H9 (cell line): Measurements from ENCODE around the gene SAG. TPM values are rescaled to one million over a fixed set of nuclear protein-coding genes. Genes with fewer than 3 reads are reported as not detected.

ENCODE experiments used
- DNase-seq: peaks from one replicate; pipeline ENCODE4 v3.0.0-alpha.2; 2017
- H2AFZ ChIP-seq: one replicate; pipeline ENCODE4 v1.6.1; 2013; ENCODE audit warnings: mild to moderate bottlenecking, low read length, control low read depth, moderate library complexity
- H2AK5ac ChIP-seq: 2 replicates; pipeline ENCODE4 v1.6.1; 2013; ENCODE audit warnings: low read length, control low read depth, mixed read lengths; ENCODE audit not compliant: insufficient read length
- H2BK120ac ChIP-seq: one replicate; pipeline ENCODE4 v1.6.1; 2013; ENCODE audit warnings: low read depth, mild to moderate bottlenecking, low read length, control low read depth, inconsistent platforms; ENCODE audit not compliant: poor library complexity, severe bottlenecking
- H2BK12ac ChIP-seq: 2 replicates; pipeline ENCODE4 v1.6.1; 2013; ENCODE audit warnings: low read length, control low read depth, mixed read lengths, low read depth; ENCODE audit not compliant: insufficient read length
- H2BK15ac ChIP-seq: 2 replicates; pipeline ENCODE4 v1.6.1; 2013; ENCODE audit warnings: low read depth, low read length, control low read depth
- H2BK20ac ChIP-seq: one replicate; pipeline ENCODE4 v1.6.1; 2013; ENCODE audit warnings: low read depth, mild to moderate bottlenecking, low read length, control low read depth, inconsistent platforms; ENCODE audit not compliant: poor library complexity, severe bottlenecking
- H2BK5ac ChIP-seq: 2 replicates; pipeline ENCODE4 v1.6.1; 2013; ENCODE audit warnings: low read length, control low read depth, mixed read lengths; ENCODE audit not compliant: insufficient read length
- H3K14ac ChIP-seq: 2 replicates; pipeline ENCODE4 v1.6.1; 2013; ENCODE audit warnings: low read length, control low read depth; ENCODE audit not compliant: insufficient read depth
- H3K18ac ChIP-seq: 2 replicates; pipeline ENCODE4 v1.6.1; 2013; ENCODE audit warnings: low read depth, mild to moderate bottlenecking, mixed read lengths, low read length, control low read depth; ENCODE audit not compliant: insufficient read length
- H3K23ac ChIP-seq: 2 replicates; pipeline ENCODE4 v1.6.1; 2013; ENCODE audit warnings: low read length, control low read depth, mixed read lengths, low read depth; ENCODE audit not compliant: insufficient read length
- H3K23me2 ChIP-seq: 2 replicates; pipeline ENCODE4 v1.6.1; 2013; ENCODE audit warnings: low read depth, mild to moderate bottlenecking, mixed read lengths, low read length, control low read depth; ENCODE audit not compliant: insufficient read length, poor library complexity, severe bottlenecking
- H3K27ac ChIP-seq: 2 replicates; pipeline ENCODE4 v1.5.1; 2013; ENCODE audit warnings: low read length, control low read depth, mixed read lengths, low read depth; ENCODE audit not compliant: insufficient read length
- H3K27me3 ChIP-seq: 2 replicates; pipeline ENCODE4 v1.6.1; 2013; ENCODE audit warnings: low read length, control low read depth, inconsistent platforms; ENCODE audit not compliant: insufficient read depth
- H3K4ac ChIP-seq: 2 replicates; pipeline ENCODE4 v1.6.1; 2013; ENCODE audit warnings: low read depth, mild to moderate bottlenecking, control low read depth, inconsistent platforms, low read length, moderate library complexity
- H3K4me1 ChIP-seq: 2 replicates; pipeline ENCODE4 v1.6.1; 2013; ENCODE audit warnings: low read length, control low read depth, inconsistent platforms; ENCODE audit not compliant: insufficient read depth
- H3K4me2 ChIP-seq: 2 replicates; pipeline ENCODE4 v1.6.1; 2013; ENCODE audit warnings: low read length, control low read depth, mixed read lengths; ENCODE audit not compliant: insufficient read length, insufficient read depth
- H3K56ac ChIP-seq: 2 replicates; pipeline ENCODE4 v1.6.1; 2013; ENCODE audit warnings: low read depth, mild to moderate bottlenecking, mixed read lengths, low read length, control low read depth; ENCODE audit not compliant: insufficient read length
- H3K79me1 ChIP-seq: 2 replicates; pipeline ENCODE4 v1.6.1; 2013; ENCODE audit warnings: low read depth, mild to moderate bottlenecking, moderate library complexity, low read length, control low read depth, inconsistent platforms; ENCODE audit not compliant: insufficient read depth, poor library complexity, severe bottlenecking
- H3K79me2 ChIP-seq: 2 replicates; pipeline ENCODE4 v1.6.1; 2013; ENCODE audit warnings: low read length, control low read depth, inconsistent platforms; ENCODE audit not compliant: insufficient read depth
- H3K9ac ChIP-seq: 2 replicates; pipeline ENCODE4 v1.6.1; 2013; ENCODE audit warnings: low read length, control low read depth, mixed read lengths; ENCODE audit not compliant: insufficient read length; ENCODE audit errors: extremely low read depth
- H3K9me3 ChIP-seq: one replicate; pipeline ENCODE4 v1.6.1; 2013; ENCODE audit warnings: low read depth, low read length, inconsistent platforms; ENCODE audit not compliant: control insufficient read depth
- H3T11ph ChIP-seq: one replicate; pipeline ENCODE4 v1.6.1; 2013; ENCODE audit warnings: mild to moderate bottlenecking, low read length, control low read depth, inconsistent platforms
- H4K20me1 ChIP-seq: one replicate; pipeline ENCODE4 v1.6.1; 2013; ENCODE audit not compliant: control insufficient read depth, insufficient read length, insufficient read depth
- H4K5ac ChIP-seq: 2 replicates; pipeline ENCODE4 v1.6.1; 2013; ENCODE audit warnings: low read depth, mild to moderate bottlenecking, mixed read lengths, low read length, control low read depth; ENCODE audit not compliant: insufficient read length
- H4K8ac ChIP-seq: replicated peaks from 2 replicates; pipeline ENCODE4 v1.6.1; 2013; ENCODE audit warnings: low read length, control low read depth, mixed read lengths, low read depth; ENCODE audit not compliant: insufficient read length
- H4K91ac ChIP-seq: 2 replicates; pipeline ENCODE4 v1.6.1; 2013; ENCODE audit warnings: low read depth, mild to moderate bottlenecking, moderate library complexity, mixed read lengths, low read length, control low read depth; ENCODE audit not compliant: insufficient read length
- H3K27ac Mint-ChIP-seq, 3 experiments: 2 replicates in 2 of 3; 3 replicates in 1 of 3; pipeline ENCODE4 v1.8.0; 2020 to 2021; ENCODE audit warnings: mixed read lengths in 3 of 3, mild to moderate bottlenecking in 1 of 3, moderate library complexity in 1 of 3
- H3K27me3 Mint-ChIP-seq: 2 replicates; pipeline ENCODE4 v1.8.0; 2021; ENCODE audit warnings: low read depth, mild to moderate bottlenecking, moderate library complexity, mixed read lengths
- H3K36me3 Mint-ChIP-seq, 3 experiments: 2 replicates in 2 of 3; 3 replicates in 1 of 3; pipeline ENCODE4 v1.8.0; 2020 to 2021; ENCODE audit warnings: low read depth in 3 of 3, mixed read lengths in 3 of 3; ENCODE audit not compliant: insufficient read depth in 1 of 3
- H3K4me1 Mint-ChIP-seq, 2 experiments: 2 replicates each; pipeline ENCODE4 v1.8.0; 2020; ENCODE audit warnings: mixed read lengths in 2 of 2
- H3K4me3 Mint-ChIP-seq, 2 experiments: 2 replicates in 1 of 2; 3 replicates in 1 of 2; pipeline ENCODE4 v1.8.0; 2020 to 2021; ENCODE audit warnings: mild to moderate bottlenecking in 2 of 2, mixed read lengths in 2 of 2, moderate library complexity in 1 of 2
- H3K9me3 Mint-ChIP-seq, 2 experiments: 2 replicates in 1 of 2; 3 replicates in 1 of 2; pipeline ENCODE4 v1.8.0; 2020; ENCODE audit warnings: mild to moderate bottlenecking in 2 of 2, mixed read lengths in 2 of 2, moderate library complexity in 1 of 2
- WGBS: extraction: QIAGEN DNeasy Blood & Tissue Kit; methylation state at CpG from one replicate; pipeline ENCODE4 v1.1.7; 2013; ENCODE audit warnings: missing lambda C conversion rate, low lambda C conversion rate, mixed read lengths; ENCODE audit not compliant: insufficient read length; ENCODE audit errors: extremely low coverage; 5-methylcytosine and 5-hydroxymethylcytosine counted together
- total RNA-seq: library from RNA; stranded (reverse); gene quantifications from 2 replicates; pipeline ENCODE4 v1.2.1, GENCODE V29; 2021
- TF ChIP-seq, protein P1 (sequence below): fragments of 200-600 bp; sonication (generic); conservative IDR thresholded peaks from 3 replicates; pipeline ENCODE4 v1.8.0; 2021; ENCODE audit warnings: antibody characterized with exemption, mild to moderate bottlenecking

Gene SAG
- total RNA-seq, 1 experiment from 2014 or later = not detected

DNA sequence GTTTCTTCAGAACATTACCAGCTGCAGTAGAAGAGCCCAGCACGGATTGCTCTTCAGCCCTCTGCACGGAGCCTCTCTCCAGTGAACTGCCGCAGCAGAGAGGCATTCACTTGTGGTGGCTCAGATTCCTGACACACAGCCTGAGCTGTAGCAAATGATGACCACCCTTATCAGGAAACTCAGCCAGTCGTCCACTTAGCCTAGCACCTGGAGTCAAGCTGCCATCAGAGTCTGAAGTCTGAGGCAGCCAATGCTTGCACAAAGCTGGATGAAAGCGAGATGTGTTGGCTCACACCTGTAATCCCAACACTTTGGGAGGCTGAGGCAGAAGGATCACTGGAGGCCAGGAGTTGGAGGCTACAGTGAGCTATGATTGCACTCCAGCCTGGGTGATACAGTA lies 11.7 kb upstream of the SAG start:
- H4K20me1 ChIP-seq = no peaks in the 10 kb centered on the region
- H3K23ac ChIP-seq = no peak overlapping the region
- DNase-seq = no peak
- Mint-ChIP-seq H3K4me1 (peaks cover 5 to 9% of the 10 kb centered on the region in 2 experiments), H3K9me3 (no peaks in the 10 kb centered on the region), H3K27me3 (no peaks in the 10 kb centered on the region), H3K27ac (no peak overlapping the region; a peak in 1 of 7 replicates), H3K4me3 (no peak overlapping the region), H3K36me3 (peaks cover 34 to 56% (median 53%) of the 10 kb centered on the region in 3 experiments; a peak in 6 of 7 replicates)
- no CpG with 5 or more reads among the region's 5 CpGs for WGBS
- H4K91ac ChIP-seq = no peak overlapping the region
- no peak overlapping the region for H3K4me2 ChIP-seq
- H3K4ac ChIP-seq = no peak overlapping the region
- H3K27me3 ChIP-seq = no peaks in the 10 kb centered on the region
- no peak overlapping the region for H2BK15ac ChIP-seq
- TF ChIP-seq, protein P1, sequence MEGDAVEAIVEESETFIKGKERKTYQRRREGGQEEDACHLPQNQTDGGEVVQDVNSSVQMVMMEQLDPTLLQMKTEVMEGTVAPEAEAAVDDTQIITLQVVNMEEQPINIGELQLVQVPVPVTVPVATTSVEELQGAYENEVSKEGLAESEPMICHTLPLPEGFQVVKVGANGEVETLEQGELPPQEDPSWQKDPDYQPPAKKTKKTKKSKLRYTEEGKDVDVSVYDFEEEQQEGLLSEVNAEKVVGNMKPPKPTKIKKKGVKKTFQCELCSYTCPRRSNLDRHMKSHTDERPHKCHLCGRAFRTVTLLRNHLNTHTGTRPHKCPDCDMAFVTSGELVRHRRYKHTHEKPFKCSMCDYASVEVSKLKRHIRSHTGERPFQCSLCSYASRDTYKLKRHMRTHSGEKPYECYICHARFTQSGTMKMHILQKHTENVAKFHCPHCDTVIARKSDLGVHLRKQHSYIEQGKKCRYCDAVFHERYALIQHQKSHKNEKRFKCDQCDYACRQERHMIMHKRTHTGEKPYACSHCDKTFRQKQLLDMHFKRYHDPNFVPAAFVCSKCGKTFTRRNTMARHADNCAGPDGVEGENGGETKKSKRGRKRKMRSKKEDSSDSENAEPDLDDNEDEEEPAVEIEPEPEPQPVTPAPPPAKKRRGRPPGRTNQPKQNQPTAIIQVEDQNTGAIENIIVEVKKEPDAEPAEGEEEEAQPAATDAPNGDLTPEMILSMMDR = no peak
- H3K18ac ChIP-seq = no peak overlapping the region
- no peak overlapping the region for H2BK12ac ChIP-seq
- no peak overlapping the region for H2BK20ac ChIP-seq
- H3K9me3 ChIP-seq = no peaks in the 10 kb centered on the region
- no peaks in the 10 kb centered on the region; the same call in 1 of the 2 replicates for H3K4me1 ChIP-seq
- no peaks in the 10 kb centered on the region for H3K23me2 ChIP-seq
- no peak overlapping the region for H3T11ph ChIP-seq
- H3K79me2 ChIP-seq = no peaks in the 10 kb centered on the region
- no peak overlapping the region for H4K5ac ChIP-seq
- no peak overlapping the region for H2BK5ac ChIP-seq
- H3K14ac ChIP-seq = no peak overlapping the region
- H2BK120ac ChIP-seq = no peak overlapping the region
- H3K79me1 ChIP-seq = no peaks in the 10 kb centered on the region
- H2AFZ ChIP-seq = no peak overlapping the region
- H3K27ac ChIP-seq = no peak overlapping the region
- H4K8ac ChIP-seq = no peak overlapping the region
- no peak overlapping the region for H3K56ac ChIP-seq
- no peak overlapping the region for H3K9ac ChIP-seq
- H2AK5ac ChIP-seq = no peak overlapping the region
